Smooth muscle cell (in vitro differentiated cells): ENCODE results near the gene PUM1. TPM values are rescaled to one million over a fixed set of nuclear protein-coding genes. Genes with fewer than 3 reads are reported as not detected.
"Not testable (repeated sequence)": the region's sequence is repeated elsewhere in the genome, so short reads cannot be mapped to it uniquely, and the experiment has no call there.

ENCODE experiments used
- DNase-seq: peaks from one replicate; lab custom pipeline; 2025; ENCODE audit not compliant: unreplicated experiment; lab: John Stamatoyannopoulos, UW
- H2AFZ ChIP-seq: fragments of 200-600 bp; sonication (generic); 2 replicates; pipeline ENCODE4 v1.6.0; 2016; ENCODE audit warnings: antibody characterized with exemption, low read depth, mild to moderate bottlenecking
- H3F3A ChIP-seq: fragments of 200-600 bp; sonication (generic); 2 replicates; pipeline ENCODE4 v1.6.0; 2017; ENCODE audit warnings: antibody characterized with exemption, low read depth
- H3K27ac ChIP-seq: fragments of 200-600 bp; sonication (generic); 2 replicates; pipeline ENCODE4 v1.5.1; 2016; ENCODE audit warnings: low read depth, mild to moderate bottlenecking
- H3K27me3 ChIP-seq: fragments of 200-600 bp; sonication (generic); 2 replicates; pipeline ENCODE4 v1.6.1; 2016; ENCODE audit warnings: low read depth, mild to moderate bottlenecking
- H3K36me3 ChIP-seq: fragments of 200-600 bp; sonication (generic); 2 replicates; pipeline ENCODE4 v1.5.1; 2016; ENCODE audit warnings: low read depth
- H3K4me1 ChIP-seq: fragments of 200-600 bp; sonication (generic); 2 replicates; pipeline ENCODE4 v1.5.1; 2016; ENCODE audit warnings: low read depth
- H3K4me2 ChIP-seq: fragments of 200-600 bp; sonication (generic); 2 replicates; pipeline ENCODE4 v1.6.0; 2016; ENCODE audit warnings: mild to moderate bottlenecking
- H3K4me3 ChIP-seq: fragments of 200-600 bp; sonication (generic); 2 replicates; pipeline ENCODE4 v1.5.1; 2016; ENCODE audit warnings: mild to moderate bottlenecking
- H3K79me2 ChIP-seq: fragments of 200-600 bp; sonication (generic); 2 replicates; pipeline ENCODE4 v1.6.0; 2016; ENCODE audit warnings: low read depth, mild to moderate bottlenecking
- H3K9ac ChIP-seq: fragments of 200-600 bp; sonication (generic); 2 replicates; pipeline ENCODE4 v1.6.0; 2016; ENCODE audit warnings: low read depth
- H3K9me3 ChIP-seq: fragments of 200-600 bp; sonication (generic); replicated peaks from 2 replicates; pipeline ENCODE4 v1.5.1; 2016; ENCODE audit warnings: low read depth
- H4K20me1 ChIP-seq: fragments of 200-600 bp; sonication (generic); 2 replicates; pipeline ENCODE4 v1.6.0; 2016; ENCODE audit warnings: low read depth
- WGBS: methylation state at CpG from one replicate; pipeline ENCODE4 v1.1.7; 2016; ENCODE audit warnings: low lambda C conversion rate; 5-methylcytosine and 5-hydroxymethylcytosine counted together
- polyA plus RNA-seq: library from polyadenylated mRNA; unstranded; fragments of >200 nt; fragmentation: Nextera tagmentation; extraction: Ambion mirVana; gene quantifications from 2 replicates; pipeline ENCODE4 v1.2.1, GENCODE V29; 2016
- total RNA-seq: library from RNA; depleted of rRNA; stranded (reverse); fragments of >200 nt; gene quantifications from 2 replicates; pipeline ENCODE4 v1.2.3, GENCODE V29; 2014
- TF ChIP-seq, protein P1 (sequence below): fragments of 200-600 bp; sonication (generic); IDR thresholded peaks from 2 replicates; pipeline ENCODE4 v1.5.1; 2017; ENCODE audit warnings: borderline replicate concordance, mild to moderate bottlenecking, antibody characterized with exemption; ENCODE audit not compliant: insufficient read depth, poor library complexity, severe bottlenecking

Gene PUM1
- total and polyA plus RNA-seq, 2 experiments from 2014 or later = 49.0 to 78.2 TPM

- Histone ChIP-seq H3K36me3 (peaks cover 44% of the 10 kb centered on the region), H3K79me2 (peaks cover 40% of the 10 kb centered on the region), H3K9me3 (no peaks in the 10 kb centered on the region), H3K27ac (no peak overlapping the region), H3K4me3 (no peak overlapping the region), H3K4me1 (no peaks in the 10 kb centered on the region), H3F3A (no peaks in the 10 kb centered on the region), H3K27me3 (no peaks in the 10 kb centered on the region), H3K9ac (no peak overlapping the region), H3K4me2 (no peak overlapping the region), H2AFZ (no peak overlapping the region), H4K20me1 (peaks cover 88% of the 10 kb centered on the region)
- TF ChIP-seq, protein P1, sequence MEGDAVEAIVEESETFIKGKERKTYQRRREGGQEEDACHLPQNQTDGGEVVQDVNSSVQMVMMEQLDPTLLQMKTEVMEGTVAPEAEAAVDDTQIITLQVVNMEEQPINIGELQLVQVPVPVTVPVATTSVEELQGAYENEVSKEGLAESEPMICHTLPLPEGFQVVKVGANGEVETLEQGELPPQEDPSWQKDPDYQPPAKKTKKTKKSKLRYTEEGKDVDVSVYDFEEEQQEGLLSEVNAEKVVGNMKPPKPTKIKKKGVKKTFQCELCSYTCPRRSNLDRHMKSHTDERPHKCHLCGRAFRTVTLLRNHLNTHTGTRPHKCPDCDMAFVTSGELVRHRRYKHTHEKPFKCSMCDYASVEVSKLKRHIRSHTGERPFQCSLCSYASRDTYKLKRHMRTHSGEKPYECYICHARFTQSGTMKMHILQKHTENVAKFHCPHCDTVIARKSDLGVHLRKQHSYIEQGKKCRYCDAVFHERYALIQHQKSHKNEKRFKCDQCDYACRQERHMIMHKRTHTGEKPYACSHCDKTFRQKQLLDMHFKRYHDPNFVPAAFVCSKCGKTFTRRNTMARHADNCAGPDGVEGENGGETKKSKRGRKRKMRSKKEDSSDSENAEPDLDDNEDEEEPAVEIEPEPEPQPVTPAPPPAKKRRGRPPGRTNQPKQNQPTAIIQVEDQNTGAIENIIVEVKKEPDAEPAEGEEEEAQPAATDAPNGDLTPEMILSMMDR = no peak
- no peak for DNase-seq
These were observed 125.0 kb downstream of the PUM1 start for GRCh38 chr1:30940541-30940940.

GRCh38 chr1:30936541-30937171 is 128.9 kb downstream of the PUM1 start:
- TF ChIP-seq, protein P1 = no peak
- DNase-seq = no peak
- 97% methylated on average over 20 of the region's 20 CpGs for WGBS

GRCh38 chr1:30935758-30936157 is 129.8 kb downstream of the PUM1 start:
- H3K4me3 ChIP-seq, H3K4me1 ChIP-seq, H3K27me3 ChIP-seq, DNase-seq, H3K9me3 ChIP-seq, H3K4me2 ChIP-seq, H2AFZ ChIP-seq, H3K9ac ChIP-seq, H3K27ac ChIP-seq: not testable (repeated sequence)
- Histone ChIP-seq H3F3A (peaks cover 22% of the 10 kb centered on the region), H3K79me2 (peaks cover 14% of the 10 kb centered on the region), H4K20me1 (peaks cover 70% of the 10 kb centered on the region), H3K36me3 (peaks cover 19% of the 10 kb centered on the region)
- 100% methylated on average over 1 of the region's 4 CpGs for WGBS

More at GRCh38 chr1:30936541-30937171, 128.9 kb downstream of the PUM1 start:
- H3K79me2 ChIP-seq = peaks cover 20% of the 10 kb centered on the region
- H3K9me3 ChIP-seq = no peaks in the 10 kb centered on the region
- H3K4me3 ChIP-seq = no peak overlapping the region
- no peaks in the 10 kb centered on the region for H3K27me3 ChIP-seq
- peaks cover 4% of the 10 kb centered on the region for H3K4me1 ChIP-seq
- H3F3A ChIP-seq = peaks cover 15% of the 10 kb centered on the region
- H2AFZ ChIP-seq = no peak overlapping the region
- H4K20me1 ChIP-seq = peaks cover 75% of the 10 kb centered on the region
- peaks cover 25% of the 10 kb centered on the region for H3K36me3 ChIP-seq
- no peak overlapping the region for H3K9ac ChIP-seq
- no peak overlapping the region for H3K27ac ChIP-seq
- H3K4me2 ChIP-seq = no peak overlapping the region

DNA sequence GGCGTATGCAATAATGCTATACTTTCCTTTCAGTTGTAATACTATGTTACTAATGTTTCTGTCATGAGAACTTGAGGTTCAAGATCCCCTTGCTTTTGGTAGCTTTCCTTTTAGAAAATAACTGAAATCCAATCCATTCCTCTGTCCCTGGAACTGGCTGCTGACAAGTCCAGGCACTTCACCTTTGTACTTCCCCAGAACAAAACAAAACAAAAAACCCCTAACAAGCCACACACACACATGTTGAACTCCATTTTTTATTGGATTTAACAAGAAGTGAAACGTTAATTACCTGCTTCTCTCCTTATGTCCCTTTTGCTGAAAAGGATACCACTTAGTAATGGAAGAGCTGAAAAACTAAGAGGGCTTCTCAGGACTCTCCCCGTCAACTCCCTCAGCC is 130.9 kb downstream of the PUM1 start:
- Histone ChIP-seq H3K4me3 (no peak overlapping the region), H3K36me3 (peaks cover 13% of the 10 kb centered on the region), H4K20me1 (peaks cover 61% of the 10 kb centered on the region), H2AFZ (no peak overlapping the region), H3K4me2 (no peak overlapping the region), H3K79me2 (peaks cover 5% of the 10 kb centered on the region), H3K27me3 (no peaks in the 10 kb centered on the region), H3F3A (peaks cover 23% of the 10 kb centered on the region), H3K9me3 (no peaks in the 10 kb centered on the region), H3K27ac (peak overlapping the region; percentile 32), H3K4me1 (peaks cover 4% of the 10 kb centered on the region), H3K9ac (no peak overlapping the region)
- DNase-seq = no peak
- TF ChIP-seq, protein P1 = no peak
- 92% methylated on average over 3 of the region's 3 CpGs for WGBS
